NCI-H1436 (cell line): Measurements from ENCODE around the gene OR10H5.
"Not testable (repeated sequence)": the region's sequence is repeated elsewhere in the genome, so short reads cannot be mapped to it uniquely, and the experiment has no call there.

Experiments
- DNase-seq: peaks from one replicate; lab custom pipeline; 2025; lab: John Stamatoyannopoulos, UW

The OR10H5 gene

GRCh38 chr19:15811476-15811875 lies 24.0 kb downstream of the OR10H5 start:
- DNase-seq: no peak

- DNase-seq: no peak
These were observed 24.7 kb downstream of the OR10H5 start for GRCh38 chr19:15812060-15812722.

- DNase-seq: no peak
These were observed 26.5 kb downstream of the OR10H5 start for GRCh38 chr19:15813916-15814315.

GRCh38 chr19:15815306-15815705 lies 27.8 kb downstream of the OR10H5 start, which contains the start of gene OR10H1:
OR10H1 (minus strand) TSS chr19:15815664; CDS start chr19:15808037, 7,627 bp downstream.
- DNase-seq: no peak

GRCh38 chr19:15820646-15821045 lies 33.2 kb downstream of the OR10H5 start:
- DNase-seq: no peak

GRCh38 chr19:15825753-15826152 lies 38.3 kb downstream of the OR10H5 start:
- no peak for DNase-seq

GRCh38 chr19:15828121-15828610 lies 40.7 kb downstream of the OR10H5 start:
- DNase-seq: no peak

GRCh38 chr19:15828611-15829305 lies 41.3 kb downstream of the OR10H5 start:
- not testable (repeated sequence) for DNase-seq

GRCh38 chr19:15829306-15829698 lies 41.8 kb downstream of the OR10H5 start:
- DNase-seq: no peak

GRCh38 chr19:15829786-15830185 lies 42.3 kb downstream of the OR10H5 start:
- no peak for DNase-seq

- DNase-seq: no peak
These were observed 44.2 kb downstream of the OR10H5 start for GRCh38 chr19:15831626-15832025.

- not testable (repeated sequence) for DNase-seq
These were observed 46.8 kb downstream of the OR10H5 start for GRCh38 chr19:15834232-15834631.

GRCh38 chr19:15835565-15836329 lies 48.3 kb downstream of the OR10H5 start:
- not testable (repeated sequence) for DNase-seq

GRCh38 chr19:15836330-15837220 lies 49.1 kb downstream of the OR10H5 start:
- DNase-seq: peak; percentile 78

- DNase-seq: no peak
These were observed 49.8 kb downstream of the OR10H5 start for GRCh38 chr19:15837221-15837731.

- DNase-seq: no peak
These were observed 50.9 kb downstream of the OR10H5 start for GRCh38 chr19:15838351-15838750.

GRCh38 chr19:15839888-15840287 lies 52.4 kb downstream of the OR10H5 start:
- not testable (repeated sequence) for DNase-seq

- DNase-seq: no peak
These were observed 53.4 kb downstream of the OR10H5 start for GRCh38 chr19:15840833-15841232.

- no peak for DNase-seq
These were observed 54.6 kb downstream of the OR10H5 start for GRCh38 chr19:15841875-15842569.

- no peak for DNase-seq
These were observed 55.9 kb downstream of the OR10H5 start for GRCh38 chr19:15843203-15843893.
